Measurements from ENCODE around the gene ZNF462.
"Not testable (repeated sequence)": the region's sequence is repeated elsewhere in the genome, so short reads cannot be mapped to it uniquely, and the experiment has no call there.

ZNF462 gene

DNA sequence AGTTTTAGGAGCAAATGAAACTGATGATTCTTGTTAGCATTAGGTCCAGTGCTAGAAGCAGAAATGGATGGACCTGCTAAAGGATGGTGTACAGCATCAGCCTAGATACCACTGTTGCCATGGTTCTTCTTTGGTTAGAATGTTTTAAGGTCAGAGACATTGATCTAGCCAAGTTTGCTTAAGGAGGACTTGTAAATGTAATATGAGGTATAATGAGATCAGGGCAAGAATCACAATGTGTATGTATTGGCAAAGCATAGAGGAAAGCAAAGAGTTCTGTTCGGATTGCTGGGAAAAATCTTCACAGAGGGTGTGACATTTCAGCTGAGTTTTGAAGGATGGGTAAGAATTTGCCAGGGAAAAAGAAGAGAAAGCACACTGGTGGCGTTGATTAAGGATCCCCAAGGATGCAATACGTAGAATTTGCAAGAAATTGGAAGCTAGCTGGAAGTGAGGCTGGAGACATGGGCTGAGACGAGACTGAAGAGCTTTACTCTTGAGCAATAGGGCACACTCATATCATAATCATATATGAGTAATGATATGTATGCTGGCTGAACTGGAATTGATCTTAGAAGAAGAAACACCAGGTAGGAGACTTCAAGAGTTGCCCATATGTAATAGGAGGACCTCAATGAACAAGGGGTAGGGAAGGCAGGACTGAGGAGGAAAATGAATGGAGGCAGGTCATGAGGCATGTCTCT is 102.0 kb downstream of the ZNF462 start:
- no peak for DNase-seq

- DNase-seq = no peak
Measured at GRCh38 chr9:106966481-106966880, 103.5 kb downstream of the ZNF462 start.

GRCh38 chr9:106969696-106970095 is 106.7 kb downstream of the ZNF462 start:
- DNase-seq = no peak

DNA sequence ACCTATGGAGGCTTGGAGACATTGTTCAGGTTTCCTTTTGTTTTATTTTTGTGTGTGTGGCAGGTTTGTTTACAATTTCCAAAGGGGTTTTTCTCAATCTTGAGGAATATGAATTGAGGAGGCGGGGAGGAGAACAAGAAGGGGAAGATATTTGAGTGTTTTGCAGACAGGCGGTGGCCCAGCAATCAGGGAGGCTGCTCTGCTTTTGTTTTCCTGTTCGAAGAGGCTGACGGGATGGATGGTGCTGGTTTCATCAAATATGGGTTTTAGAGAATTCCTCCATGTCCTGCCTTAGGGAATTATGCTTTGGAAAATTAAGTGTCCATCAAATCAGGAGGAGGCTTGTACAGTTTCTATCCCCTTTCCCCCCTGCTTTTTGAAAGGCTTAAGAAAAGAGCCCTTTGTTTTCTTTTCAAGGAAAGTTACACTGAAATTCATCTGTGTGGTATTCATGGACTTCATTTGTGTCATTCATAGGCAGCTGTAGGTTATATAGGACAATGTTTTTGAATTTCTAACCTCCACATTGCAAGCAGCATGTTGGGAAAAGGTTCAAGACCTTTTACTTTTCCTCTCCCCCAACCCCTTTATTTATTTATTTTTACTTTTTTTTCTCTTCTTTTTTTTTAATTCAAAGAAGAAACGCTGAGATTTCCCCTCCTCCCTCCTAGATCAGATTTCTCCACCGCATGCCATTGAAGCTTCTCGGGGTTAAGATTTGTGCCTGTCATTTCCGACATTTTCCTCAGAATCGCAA is 107.4 kb downstream of the ZNF462 start:
- no peak for DNase-seq

- DNase-seq = no peak
Measured at GRCh38 chr9:106970976-106971457, 108.1 kb downstream of the ZNF462 start.

- no peak for DNase-seq
Measured at GRCh38 chr9:106972082-106972481, 109.1 kb downstream of the ZNF462 start.

DNA sequence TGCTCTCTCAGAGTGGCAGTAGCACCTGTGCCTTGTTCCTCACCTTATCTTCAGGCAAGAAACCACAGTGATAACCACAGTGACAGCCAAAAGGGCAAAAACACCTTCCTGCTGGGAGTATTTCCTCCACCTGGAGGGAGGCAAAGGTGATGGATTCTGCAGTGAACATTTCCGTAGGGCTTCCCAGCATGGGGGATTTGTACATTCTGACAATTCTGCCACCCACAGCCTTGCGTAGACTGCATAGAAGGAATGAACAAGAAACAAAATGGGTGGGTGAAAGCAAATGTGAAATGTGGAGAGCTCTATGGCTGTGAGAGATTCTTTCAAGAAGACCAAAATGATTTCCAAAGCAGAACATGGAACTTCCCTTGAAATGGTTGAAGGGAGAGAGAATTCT is 111.4 kb downstream of the ZNF462 start:
- no peak for DNase-seq

GRCh38 chr9:106976772-106977171 is 113.8 kb downstream of the ZNF462 start:
- no peak for DNase-seq

DNA sequence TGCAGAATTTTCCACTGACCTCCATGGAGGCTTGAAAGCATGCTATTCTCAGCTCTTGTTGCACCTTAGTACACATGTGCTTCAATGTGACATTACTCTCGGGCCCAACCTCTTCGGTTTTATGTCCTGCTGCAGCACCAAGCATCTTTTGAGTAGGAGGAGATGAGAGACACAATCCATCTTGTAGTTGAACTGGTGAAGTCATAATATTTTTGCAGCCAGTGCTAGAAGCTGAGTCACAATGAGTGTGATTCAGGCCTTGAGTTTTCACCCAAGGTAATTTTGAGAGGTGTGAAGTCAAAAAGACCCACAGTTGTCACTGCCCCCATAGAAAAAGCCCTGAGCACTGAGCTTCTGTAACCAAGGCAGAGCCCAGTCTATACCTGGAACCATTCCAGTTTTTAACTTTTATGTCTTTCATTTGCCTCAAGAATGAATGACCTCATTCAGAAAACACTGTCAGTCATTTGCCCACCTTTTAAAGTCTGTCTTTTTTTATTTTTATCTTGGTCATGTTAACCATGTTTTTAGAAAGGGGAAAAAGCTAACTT is 117.7 kb downstream of the ZNF462 start:
- DNase-seq = no peak

DNA sequence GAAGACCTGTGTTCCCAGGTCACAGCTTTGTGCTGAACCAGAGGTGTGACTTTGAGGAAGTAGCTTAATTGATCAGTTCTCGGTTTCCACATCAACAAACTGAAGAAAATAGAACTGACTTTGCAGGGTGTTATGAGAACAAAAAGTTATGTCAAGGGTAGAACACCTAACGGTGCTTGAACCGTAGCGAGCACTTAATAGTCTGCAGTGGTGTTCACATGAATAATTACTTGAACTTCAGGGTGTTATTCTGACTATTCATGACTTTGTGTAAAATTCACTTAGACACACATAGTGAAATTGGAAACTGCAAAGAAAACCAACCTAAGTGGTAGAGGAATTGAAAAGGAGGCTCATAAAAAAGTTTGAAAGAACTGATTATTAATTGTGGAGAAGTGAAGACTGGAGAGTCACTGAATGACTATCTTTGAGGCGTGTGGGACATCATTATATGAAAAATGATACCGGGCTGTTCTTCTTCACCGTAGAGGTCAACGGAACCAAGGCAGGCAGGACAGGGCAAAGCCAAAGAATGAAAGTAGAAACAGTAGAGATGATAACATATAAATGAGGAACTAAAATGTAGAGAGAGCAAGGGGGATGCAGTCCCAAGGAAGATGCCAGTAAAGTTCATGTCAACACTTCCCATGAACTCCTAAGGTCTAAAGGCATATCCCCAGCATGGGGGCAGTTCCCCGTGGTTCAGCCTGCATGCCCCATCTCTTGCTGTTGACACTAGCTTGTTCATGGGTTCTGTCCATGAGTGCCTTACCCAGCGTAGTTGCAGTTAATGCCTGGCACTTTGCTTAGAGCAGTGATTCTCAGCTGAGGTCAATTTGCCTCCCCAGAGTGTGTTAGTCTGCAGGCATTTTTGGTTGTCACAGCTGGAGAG is 118.7 kb downstream of the ZNF462 start:
- DNase-seq = no peak

GRCh38 chr9:106982636-106983035 is 119.7 kb downstream of the ZNF462 start:
- no peak for DNase-seq

DNA sequence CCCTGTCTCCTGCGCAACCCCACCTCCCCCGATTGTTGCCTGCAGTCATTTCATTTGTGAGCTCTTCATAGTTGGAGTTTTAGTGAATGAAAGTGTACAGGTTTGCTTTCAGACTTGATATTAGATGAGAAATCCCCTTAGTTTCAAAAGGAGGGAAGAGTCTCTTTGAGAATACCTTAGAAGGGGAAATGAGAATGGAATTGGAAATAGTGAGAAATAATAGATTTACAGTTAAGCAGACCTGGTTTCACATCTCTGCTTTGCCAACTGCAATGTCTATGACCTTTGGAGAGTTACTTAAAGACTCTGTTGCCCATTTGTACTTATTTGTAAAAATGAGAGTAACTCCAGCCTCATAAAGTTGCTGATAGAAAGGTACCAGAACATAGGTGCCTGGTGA is 120.4 kb downstream of the ZNF462 start:
- DNase-seq = no peak

GRCh38 chr9:106989904-106990303 is 126.9 kb downstream of the ZNF462 start:
- not testable (repeated sequence) for DNase-seq

DNA sequence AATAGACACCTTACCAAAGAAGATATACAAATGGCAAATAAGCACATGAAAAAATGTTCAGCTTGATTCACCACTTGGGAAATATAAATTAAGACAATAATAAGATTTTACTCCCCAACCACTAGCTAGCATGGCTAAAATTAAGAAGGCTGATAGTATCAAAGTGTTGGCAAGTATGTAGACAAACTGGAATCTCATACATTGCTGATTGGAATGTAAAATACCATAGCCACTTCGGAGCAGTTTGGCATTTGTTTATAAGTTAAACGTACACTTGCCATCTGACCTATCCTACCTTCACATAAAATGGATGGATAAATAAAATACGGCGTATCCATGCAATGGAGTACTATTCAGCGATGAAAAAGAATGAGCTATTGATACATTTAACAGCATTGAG is 129.2 kb downstream of the ZNF462 start:
- no peak for DNase-seq

DNA sequence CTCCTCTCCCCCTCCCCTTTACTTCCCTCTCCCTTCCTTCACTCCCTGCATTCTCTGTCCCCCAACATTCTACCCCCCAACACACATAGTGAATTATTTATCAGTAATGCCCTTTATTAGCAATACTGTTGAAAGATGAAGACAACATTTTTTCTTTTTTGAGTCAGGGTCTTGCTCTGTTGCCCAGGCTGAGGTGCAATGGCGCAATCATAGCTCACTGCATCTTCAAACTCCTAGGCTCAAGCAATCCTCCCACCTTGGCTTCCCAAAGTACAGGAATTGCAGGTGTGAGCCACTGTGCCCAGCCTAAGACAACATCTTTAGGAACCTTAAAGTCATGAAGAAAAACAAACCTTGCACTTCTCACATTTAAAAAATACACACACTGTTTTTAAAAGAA is 130.6 kb downstream of the ZNF462 start:
- no peak for DNase-seq

GRCh38 chr9:106994463-106994862 is 131.5 kb downstream of the ZNF462 start:
- DNase-seq = no peak

DNA sequence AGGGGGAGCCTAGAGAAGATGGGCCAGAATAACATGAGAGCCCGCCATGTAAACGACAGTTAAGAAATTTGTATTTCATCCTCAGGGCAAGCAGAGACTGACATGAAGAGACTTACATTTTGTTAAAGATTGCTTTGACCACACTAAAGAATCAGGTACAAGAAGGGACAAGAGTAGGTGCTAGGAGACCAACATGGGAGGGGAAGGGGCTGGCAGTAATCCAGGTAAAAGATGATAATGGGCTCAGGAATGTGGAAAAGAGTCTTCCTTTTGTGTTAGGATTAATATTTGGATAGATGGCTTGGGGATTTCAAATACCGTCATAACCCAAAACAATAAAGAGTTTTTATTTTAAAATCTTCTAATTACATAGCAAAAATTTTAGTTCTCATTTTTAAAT is 137.3 kb downstream of the ZNF462 start:
- no peak for DNase-seq

GRCh38 chr9:107005201-107005600 is 142.2 kb downstream of the ZNF462 start:
- DNase-seq = no peak

DNA sequence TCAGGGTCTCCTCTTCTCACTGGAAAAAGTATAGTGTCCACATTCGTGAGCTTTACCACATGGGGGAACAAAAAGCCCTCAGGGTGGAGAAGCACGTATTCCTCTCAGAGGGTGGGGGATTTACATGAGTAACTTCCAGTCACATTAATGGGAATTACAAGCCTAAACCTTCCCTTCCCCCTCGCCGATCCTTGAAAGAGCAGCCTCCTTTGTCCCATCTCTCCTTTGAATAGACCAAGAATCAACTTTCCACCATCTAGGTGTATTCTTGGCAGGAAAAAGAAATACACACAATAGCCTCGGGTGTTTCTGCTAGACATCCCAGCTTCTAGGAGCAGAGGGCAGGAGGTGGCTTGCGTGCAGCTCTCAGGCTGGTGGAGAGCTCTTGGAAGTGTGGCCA is 144.4 kb downstream of the ZNF462 start:
- no peak for DNase-seq

- DNase-seq = no peak
Measured at GRCh38 chr9:107008011-107008410, 145.0 kb downstream of the ZNF462 start.

GRCh38 chr9:107008447-107008846 is 145.5 kb downstream of the ZNF462 start:
- no peak for DNase-seq

GRCh38 chr9:107016383-107016782 is 153.4 kb downstream of the ZNF462 start:
- no peak for DNase-seq

All from stimulated activated CD4-positive, alpha-beta T cell treated with anti-CD3 and anti-CD28 coated beads, Interleukin-2, amount 100 ng/mL, for 48 hours (primary cell).